ENCODE measurements around the gene STK39.

The STK39 gene

GRCh38 chr2:168034616-168035015 is 212.8 kb downstream of the STK39 start:
- peaks cover 9% of the 10 kb centered on the region for H3K36me3 Mint-ChIP-seq
- no peaks in the 10 kb centered on the region for H3K27me3 Mint-ChIP-seq
- no peak overlapping the region for H3K27ac Mint-ChIP-seq
- H3K4me3 Mint-ChIP-seq: no peak overlapping the region
- H3K4me1 Mint-ChIP-seq: no peaks in the 10 kb centered on the region
- H3K9me3 Mint-ChIP-seq: no peaks in the 10 kb centered on the region

DNA sequence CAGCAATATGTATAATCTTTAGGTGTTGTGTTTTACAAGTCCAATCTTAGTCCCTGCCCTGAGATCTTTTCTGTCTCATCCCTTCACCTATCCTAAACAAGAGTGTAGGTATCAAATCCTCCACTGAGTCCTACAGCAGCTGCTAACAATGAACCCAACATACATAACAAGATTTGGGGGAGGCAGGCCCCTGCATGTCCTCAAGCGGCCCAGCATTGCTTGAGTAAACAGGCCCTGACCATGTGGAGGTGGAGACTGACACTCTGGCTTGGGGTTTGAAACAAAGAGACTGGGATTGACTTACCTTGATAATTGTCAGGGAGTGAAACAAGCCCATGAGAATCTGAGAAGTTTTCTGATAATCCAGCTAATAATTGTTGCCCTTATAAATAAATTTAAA is 213.4 kb downstream of the STK39 start:
- no peak overlapping the region for H3K4me3 Mint-ChIP-seq
- no peaks in the 10 kb centered on the region for H3K27me3 Mint-ChIP-seq
- H3K36me3 Mint-ChIP-seq: peaks cover 9% of the 10 kb centered on the region
- no peaks in the 10 kb centered on the region for H3K9me3 Mint-ChIP-seq
- H3K27ac Mint-ChIP-seq: no peak overlapping the region
- H3K4me1 Mint-ChIP-seq: no peaks in the 10 kb centered on the region

GRCh38 chr2:168032091-168032490 is 215.3 kb downstream of the STK39 start:
- Mint-ChIP-seq H3K36me3 (peaks cover 12% of the 10 kb centered on the region), H3K4me3 (no peak overlapping the region), H3K27me3 (no peaks in the 10 kb centered on the region), H3K4me1 (no peaks in the 10 kb centered on the region), H3K9me3 (no peaks in the 10 kb centered on the region), H3K27ac (no peak overlapping the region)

DNA sequence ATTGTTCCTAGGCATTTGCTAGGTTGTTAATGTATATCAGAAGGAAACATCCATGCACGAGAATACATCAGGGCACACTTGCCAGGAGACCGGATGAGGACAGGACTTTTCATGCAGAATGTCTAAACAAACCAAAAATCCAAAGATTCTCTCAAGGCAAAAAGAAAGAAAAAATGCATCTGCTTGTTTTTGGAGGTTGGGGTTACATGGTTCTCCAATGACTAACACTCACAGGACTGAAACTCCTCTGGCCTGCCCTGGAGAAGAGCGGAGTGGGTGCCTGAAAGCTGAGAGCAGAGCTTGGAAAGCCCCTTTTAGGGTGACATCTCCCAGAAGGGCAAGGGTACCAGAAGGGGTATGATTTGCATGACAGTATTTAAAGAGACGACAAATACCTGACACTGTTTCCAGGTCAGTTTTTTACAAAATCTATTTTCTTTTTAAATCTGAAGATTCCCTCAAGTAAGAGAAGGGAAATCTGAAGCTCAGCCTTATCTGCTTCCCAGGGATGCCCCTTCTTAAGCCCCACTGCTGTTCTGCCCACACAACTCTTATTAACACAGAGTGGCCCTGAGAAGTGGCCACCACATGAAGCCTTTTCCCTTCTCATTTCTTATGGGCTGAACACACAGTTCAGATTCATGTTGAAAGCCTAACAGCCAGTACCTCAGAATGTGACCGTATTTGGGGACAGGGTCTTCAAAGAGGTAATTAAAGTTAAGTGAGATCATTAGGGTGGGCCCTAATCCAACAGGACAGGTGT is 216.4 kb downstream of the STK39 start:
- no peaks in the 10 kb centered on the region for H3K9me3 Mint-ChIP-seq
- peaks cover 10% of the 10 kb centered on the region for H3K36me3 Mint-ChIP-seq
- H3K27me3 Mint-ChIP-seq: no peaks in the 10 kb centered on the region
- H3K4me1 Mint-ChIP-seq: no peaks in the 10 kb centered on the region
- no peak overlapping the region for H3K4me3 Mint-ChIP-seq
- H3K27ac Mint-ChIP-seq: no peak overlapping the region

GRCh38 chr2:168029071-168029470 is 218.3 kb downstream of the STK39 start:
- Mint-ChIP-seq H3K27me3 (no peaks in the 10 kb centered on the region), H3K4me3 (no peak overlapping the region), H3K36me3 (peaks cover 13% of the 10 kb centered on the region), H3K4me1 (no peaks in the 10 kb centered on the region), H3K9me3 (no peaks in the 10 kb centered on the region), H3K27ac (no peak overlapping the region)

GRCh38 chr2:168028362-168028761 is 219.0 kb downstream of the STK39 start:
- H3K4me3 Mint-ChIP-seq: no peak overlapping the region
- no peaks in the 10 kb centered on the region for H3K27me3 Mint-ChIP-seq
- no peaks in the 10 kb centered on the region for H3K9me3 Mint-ChIP-seq
- H3K4me1 Mint-ChIP-seq: no peaks in the 10 kb centered on the region
- peaks cover 13% of the 10 kb centered on the region for H3K36me3 Mint-ChIP-seq
- no peak overlapping the region for H3K27ac Mint-ChIP-seq

DNA sequence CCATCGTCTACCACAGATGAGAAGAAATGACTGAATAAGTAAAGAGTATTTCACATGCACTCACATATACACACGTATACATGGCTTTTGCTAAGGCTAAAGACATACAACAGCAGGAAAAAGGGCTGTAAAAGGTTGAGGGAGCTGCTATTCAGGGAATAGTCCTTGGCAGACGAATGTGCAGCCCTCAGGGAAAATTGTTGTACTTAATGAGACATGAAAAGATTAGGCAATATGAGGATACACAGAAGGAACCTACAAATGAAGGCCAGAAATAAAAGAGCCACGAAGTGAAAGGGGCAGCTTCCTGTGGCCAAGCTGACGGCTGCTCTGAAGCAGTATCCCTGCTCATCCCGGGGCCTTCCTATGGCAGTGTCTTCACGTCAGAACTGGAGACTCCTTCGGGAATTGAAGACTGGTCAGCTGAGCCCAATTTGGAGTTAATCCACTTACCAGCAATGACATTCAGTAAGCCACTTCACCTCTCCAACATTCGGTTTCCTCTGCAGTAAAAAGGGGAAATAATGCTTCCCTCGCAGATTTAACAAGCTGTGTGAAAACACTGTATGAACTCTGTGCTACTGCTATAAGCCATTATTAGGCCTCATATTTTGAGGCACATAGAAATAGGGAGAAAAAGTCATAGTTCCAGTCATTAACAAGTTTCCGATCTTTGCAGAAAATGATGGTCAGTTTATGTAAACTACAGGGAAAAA is 221.8 kb downstream of the STK39 start:
- no peaks in the 10 kb centered on the region for H3K9me3 Mint-ChIP-seq
- no peaks in the 10 kb centered on the region for H3K27me3 Mint-ChIP-seq
- no peak overlapping the region for H3K4me3 Mint-ChIP-seq
- H3K36me3 Mint-ChIP-seq: peaks cover 13% of the 10 kb centered on the region
- H3K27ac Mint-ChIP-seq: no peak overlapping the region
- no peaks in the 10 kb centered on the region for H3K4me1 Mint-ChIP-seq

GRCh38 chr2:168024459-168024858 is 222.9 kb downstream of the STK39 start:
- H3K36me3 Mint-ChIP-seq: peaks cover 13% of the 10 kb centered on the region
- no peaks in the 10 kb centered on the region for H3K9me3 Mint-ChIP-seq
- H3K4me1 Mint-ChIP-seq: no peaks in the 10 kb centered on the region
- no peak overlapping the region for H3K4me3 Mint-ChIP-seq
- H3K27me3 Mint-ChIP-seq: no peaks in the 10 kb centered on the region
- H3K27ac Mint-ChIP-seq: no peak overlapping the region

DNA sequence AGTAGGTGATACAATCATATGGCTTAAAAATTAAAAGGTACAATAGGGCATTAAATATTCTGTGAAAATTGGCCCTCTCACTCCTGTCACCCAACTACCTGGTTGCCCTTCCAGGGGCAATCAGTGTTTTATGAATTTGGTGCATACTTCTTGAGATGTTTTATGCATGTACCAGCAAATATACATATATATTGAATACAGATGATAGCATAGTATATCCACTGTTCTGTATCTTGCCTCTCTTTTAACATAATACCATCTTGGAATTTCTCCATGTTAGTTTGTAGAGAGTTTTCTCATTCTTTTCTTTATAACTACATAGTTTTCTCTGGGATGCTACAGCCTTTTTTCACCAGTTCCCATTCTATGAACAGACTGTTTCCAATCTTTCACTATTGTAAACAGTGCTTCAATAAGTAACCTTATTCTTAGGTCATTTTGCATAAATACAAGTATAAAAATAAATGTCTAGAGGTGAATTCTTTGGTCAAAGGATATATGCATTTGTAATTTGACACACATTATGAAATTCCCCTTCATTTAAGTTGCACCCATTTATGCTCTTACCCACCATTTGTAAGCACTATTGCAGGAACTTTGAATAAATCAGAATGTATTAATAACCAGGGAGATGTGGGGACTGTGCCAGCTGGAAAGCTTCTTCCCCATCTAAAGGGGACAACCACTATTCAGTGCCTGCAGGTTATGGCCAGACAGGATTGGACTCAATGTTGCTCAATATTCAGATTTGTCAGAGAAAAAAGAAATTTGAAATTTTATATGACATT is 225.4 kb downstream of the STK39 start:
- Mint-ChIP-seq H3K27ac (no peak overlapping the region), H3K27me3 (no peaks in the 10 kb centered on the region), H3K4me1 (no peaks in the 10 kb centered on the region), H3K4me3 (no peak overlapping the region), H3K9me3 (no peaks in the 10 kb centered on the region), H3K36me3 (peaks cover 10% of the 10 kb centered on the region)

DNA sequence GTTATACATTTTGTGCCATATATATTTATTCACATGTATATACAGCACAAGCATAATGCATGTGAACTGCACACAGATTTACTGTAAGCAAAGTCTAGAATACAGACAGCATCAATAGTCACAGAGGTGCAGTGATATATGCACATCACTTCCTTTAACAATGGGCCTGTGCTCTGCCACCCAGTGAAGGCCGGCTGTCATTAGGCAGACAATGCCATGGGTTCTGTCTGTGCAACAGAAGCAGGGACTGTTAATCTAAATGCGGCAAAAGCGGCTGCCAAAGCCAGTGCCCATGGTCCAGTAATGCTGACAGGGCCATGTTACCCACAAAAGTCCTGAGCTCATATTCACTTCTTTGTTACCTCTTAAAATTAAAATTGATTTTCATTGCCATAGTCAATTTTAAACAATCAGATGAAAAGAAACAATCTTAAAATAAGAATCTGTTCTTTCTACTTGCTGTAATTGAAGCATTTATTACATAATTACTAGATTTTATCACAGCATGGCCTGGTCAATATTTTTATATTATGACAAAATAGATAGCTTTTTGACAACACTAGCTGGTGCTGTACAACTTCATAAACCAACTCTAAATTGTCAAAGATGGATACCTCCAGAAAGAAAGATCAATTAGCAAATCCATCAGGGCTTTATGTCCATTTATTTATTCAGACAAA is 232.0 kb downstream of the STK39 start:
- Mint-ChIP-seq H3K27me3 (no peaks in the 10 kb centered on the region), H3K9me3 (no peaks in the 10 kb centered on the region), H3K27ac (no peak overlapping the region), H3K4me3 (no peak overlapping the region), H3K4me1 (peaks cover 4% of the 10 kb centered on the region), H3K36me3 (peaks cover 8% of the 10 kb centered on the region)

- Mint-ChIP-seq H3K36me3 (peaks cover 43% of the 10 kb centered on the region), H3K4me3 (no peak overlapping the region), H3K9me3 (peaks cover 7% of the 10 kb centered on the region), H3K27me3 (no peaks in the 10 kb centered on the region), H3K27ac (no peak overlapping the region), H3K4me1 (peaks cover 4% of the 10 kb centered on the region)
Observed at GRCh38 chr2:168009900-168010299, 237.5 kb downstream of the STK39 start.

- no peak overlapping the region for H3K27ac Mint-ChIP-seq
- no peak overlapping the region for H3K4me3 Mint-ChIP-seq
- H3K4me1 Mint-ChIP-seq: no peaks in the 10 kb centered on the region
- H3K9me3 Mint-ChIP-seq: peaks cover 7% of the 10 kb centered on the region
- peaks cover 46% of the 10 kb centered on the region for H3K36me3 Mint-ChIP-seq
- no peaks in the 10 kb centered on the region for H3K27me3 Mint-ChIP-seq
Observed at GRCh38 chr2:168008646-168009195, 238.7 kb downstream of the STK39 start.

- Mint-ChIP-seq H3K4me3 (no peak overlapping the region), H3K4me1 (peaks cover 8% of the 10 kb centered on the region), H3K27me3 (no peaks in the 10 kb centered on the region), H3K27ac (no peak overlapping the region), H3K36me3 (peaks cover 43% of the 10 kb centered on the region), H3K9me3 (peaks cover 7% of the 10 kb centered on the region)
Observed at GRCh38 chr2:168006498-168006897, 240.9 kb downstream of the STK39 start.

- Mint-ChIP-seq H3K4me1 (peaks cover 8% of the 10 kb centered on the region), H3K36me3 (peaks cover 45% of the 10 kb centered on the region), H3K27ac (no peak overlapping the region), H3K27me3 (no peaks in the 10 kb centered on the region), H3K4me3 (no peak overlapping the region), H3K9me3 (peaks cover 7% of the 10 kb centered on the region)
Observed at GRCh38 chr2:168005586-168005985, 241.8 kb downstream of the STK39 start.

- Mint-ChIP-seq H3K27me3 (no peaks in the 10 kb centered on the region), H3K36me3 (peaks cover 38% of the 10 kb centered on the region), H3K4me3 (no peak overlapping the region), H3K4me1 (peaks cover 8% of the 10 kb centered on the region), H3K9me3 (peaks cover 7% of the 10 kb centered on the region), H3K27ac (peak overlapping the region; percentile 48)
Observed at GRCh38 chr2:168003876-168004275, 243.5 kb downstream of the STK39 start.
